ENCODE data around the gene PEX7. TPM values are rescaled to one million over a fixed set of nuclear protein-coding genes. Genes with fewer than 3 reads are reported as not detected.

Gene PEX7
- total RNA-seq, 4 donors from 2014 or later, result 3.4 to 11.0 (median 7.0) TPM; not detected in 1

- TF ChIP-seq EP300 (IDR thresholded peaks at IDR 0.05; ENCODE audit: low read depth), result no peak
- no peak for TF ChIP-seq POLR2A (IDR thresholded peaks at IDR 0.05)
- TF ChIP-seq POLR2AphosphoS5 (IDR thresholded peaks at IDR 0.05), result no peak
- TF ChIP-seq, protein P1, sequence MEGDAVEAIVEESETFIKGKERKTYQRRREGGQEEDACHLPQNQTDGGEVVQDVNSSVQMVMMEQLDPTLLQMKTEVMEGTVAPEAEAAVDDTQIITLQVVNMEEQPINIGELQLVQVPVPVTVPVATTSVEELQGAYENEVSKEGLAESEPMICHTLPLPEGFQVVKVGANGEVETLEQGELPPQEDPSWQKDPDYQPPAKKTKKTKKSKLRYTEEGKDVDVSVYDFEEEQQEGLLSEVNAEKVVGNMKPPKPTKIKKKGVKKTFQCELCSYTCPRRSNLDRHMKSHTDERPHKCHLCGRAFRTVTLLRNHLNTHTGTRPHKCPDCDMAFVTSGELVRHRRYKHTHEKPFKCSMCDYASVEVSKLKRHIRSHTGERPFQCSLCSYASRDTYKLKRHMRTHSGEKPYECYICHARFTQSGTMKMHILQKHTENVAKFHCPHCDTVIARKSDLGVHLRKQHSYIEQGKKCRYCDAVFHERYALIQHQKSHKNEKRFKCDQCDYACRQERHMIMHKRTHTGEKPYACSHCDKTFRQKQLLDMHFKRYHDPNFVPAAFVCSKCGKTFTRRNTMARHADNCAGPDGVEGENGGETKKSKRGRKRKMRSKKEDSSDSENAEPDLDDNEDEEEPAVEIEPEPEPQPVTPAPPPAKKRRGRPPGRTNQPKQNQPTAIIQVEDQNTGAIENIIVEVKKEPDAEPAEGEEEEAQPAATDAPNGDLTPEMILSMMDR (IDR thresholded peaks at IDR 0.05), result no peak
- H3K9me3 ChIP-seq, result no peaks in the 10 kb centered on the region
- peaks cover 61% of the 10 kb centered on the region for H3K27me3 ChIP-seq
- no peak overlapping the region for H3K27ac ChIP-seq
- in situ Hi-C loops (cut with MboI; ENCODE audit: low pct_ligation_motif_present in 1 of 4, low pct_unique_long_range_greater_than_20kb in 1 of 4, low sequenced_read_pairs in 3 of 4), result no loop called here
- intact Hi-C loops (cut with DNase I; ENCODE audit: low total_unique reads), result no loop called here
- 5% methylated on average over 26 of the region's 29 CpGs; no CpG with 5 or more reads in 1 of the 2 donors for WGBS, 2 donors (ENCODE audit: low coverage in 1 of 2)
- peaks cover 15 to 34% (median 30%) of the 10 kb centered on the region in 4 donors for H3K4me1 ChIP-seq
- H3K36me3 ChIP-seq, result no peaks in the 10 kb centered on the region
- no peak for DNase-seq
- H3K4me3 ChIP-seq, result peak overlapping the region in 3 of 4 donors; percentile 20 to 70 (median 52)
Measured at GRCh38 chr6:136922685-136923006, 100.3 kb downstream of the PEX7 start.

DNA sequence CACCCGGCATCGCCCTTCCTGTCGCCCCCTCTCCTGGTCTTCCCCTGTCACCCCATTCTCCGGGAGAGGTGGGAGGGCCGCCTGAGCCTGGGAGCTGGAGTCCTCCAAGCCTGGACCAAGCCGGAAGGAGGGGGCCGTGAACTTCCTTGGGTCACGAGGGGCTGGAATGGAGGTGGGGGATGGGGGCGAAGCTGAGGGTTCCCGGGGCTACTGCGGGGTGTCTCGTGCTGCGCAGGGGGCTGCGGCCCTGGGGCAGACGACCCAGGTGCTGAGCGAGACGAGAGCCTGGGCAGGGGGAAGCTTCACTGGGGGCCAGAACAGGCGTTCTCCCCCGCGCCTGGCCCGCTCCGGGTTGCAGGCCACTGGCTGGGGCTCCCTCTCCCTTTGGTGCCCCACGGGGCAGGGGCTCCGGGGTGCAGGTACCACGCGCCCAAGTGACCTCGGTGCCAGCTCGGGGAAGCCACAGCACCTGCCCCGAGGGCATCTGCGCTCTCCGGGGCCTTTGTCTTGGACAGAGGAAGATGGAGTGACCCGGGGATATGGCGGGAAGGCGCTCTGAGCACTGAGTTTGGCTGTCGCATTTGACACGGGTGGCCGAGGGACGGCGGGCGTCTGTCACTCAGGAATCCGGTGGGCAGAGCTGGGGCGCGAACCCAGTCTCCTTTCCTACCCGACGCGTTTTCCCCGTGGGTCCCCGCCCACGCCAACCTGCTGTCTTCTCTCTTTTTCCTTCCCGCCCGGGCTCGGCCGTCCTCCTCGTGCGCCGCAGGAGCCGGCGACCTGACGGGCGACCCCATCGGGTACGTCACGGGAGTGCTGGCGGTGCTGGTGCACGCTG is 100.9 kb downstream of the PEX7 start:
- Histone ChIP-seq H3K4me3 (no peak overlapping the region), H3K9me3 (no peaks in the 10 kb centered on the region), H3K27me3 (peaks cover 61% of the 10 kb centered on the region), H3K4me1 (peaks cover 15 to 34% (median 30%) of the 10 kb centered on the region in 4 donors), H3K36me3 (no peaks in the 10 kb centered on the region), H3K27ac (no peak overlapping the region)
- no peak for TF ChIP-seq POLR2A (IDR thresholded peaks at IDR 0.05)
- no peak for TF ChIP-seq EP300 (IDR thresholded peaks at IDR 0.05; ENCODE audit: low read depth)
- TF ChIP-seq, protein P1 (IDR thresholded peaks at IDR 0.05), result no peak
- no peak for TF ChIP-seq POLR2AphosphoS5 (IDR thresholded peaks at IDR 0.05)
- WGBS, 2 donors (ENCODE audit: low coverage in 1 of 2), result 41% methylated on average over 57 of the region's 65 CpGs; no CpG with 5 or more reads in 1 of the 2 donors
- in situ Hi-C loops (cut with MboI; ENCODE audit: low pct_ligation_motif_present in 1 of 4, low pct_unique_long_range_greater_than_20kb in 1 of 4, low sequenced_read_pairs in 3 of 4), result no loop called here
- intact Hi-C loops (cut with DNase I; ENCODE audit: low total_unique reads), result no loop called here
- no peak for DNase-seq

DNA sequence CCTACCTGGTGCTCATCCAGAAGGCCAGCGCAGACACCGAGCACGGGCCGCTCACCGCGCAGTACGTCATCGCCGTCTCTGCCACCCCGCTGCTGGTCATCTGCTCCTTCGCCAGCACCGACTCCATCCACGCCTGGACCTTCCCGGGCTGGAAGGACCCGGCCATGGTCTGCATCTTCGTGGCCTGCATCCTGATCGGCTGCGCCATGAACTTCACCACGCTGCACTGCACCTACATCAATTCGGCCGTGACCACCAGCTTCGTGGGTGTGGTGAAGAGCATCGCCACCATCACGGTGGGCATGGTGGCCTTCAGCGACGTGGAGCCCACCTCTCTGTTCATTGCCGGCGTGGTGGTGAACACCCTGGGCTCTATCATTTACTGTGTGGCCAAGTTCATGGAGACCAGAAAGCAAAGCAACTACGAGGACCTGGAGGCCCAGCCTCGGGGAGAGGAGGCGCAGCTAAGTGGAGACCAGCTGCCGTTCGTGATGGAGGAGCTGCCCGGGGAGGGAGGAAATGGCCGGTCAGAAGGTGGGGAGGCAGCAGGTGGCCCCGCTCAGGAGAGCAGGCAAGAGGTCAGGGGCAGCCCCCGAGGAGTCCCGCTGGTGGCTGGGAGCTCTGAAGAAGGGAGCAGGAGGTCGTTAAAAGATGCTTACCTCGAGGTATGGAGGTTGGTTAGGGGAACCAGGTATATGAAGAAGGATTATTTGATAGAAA is 101.7 kb downstream of the PEX7 start:
- no peak overlapping the region for H3K4me3 ChIP-seq
- peaks cover 15 to 34% (median 30%) of the 10 kb centered on the region in 4 donors for H3K4me1 ChIP-seq
- H3K36me3 ChIP-seq, result no peaks in the 10 kb centered on the region
- TF ChIP-seq POLR2AphosphoS5 (IDR thresholded peaks at IDR 0.05) (no peak), POLR2A (IDR thresholded peaks at IDR 0.05) (no peak), EP300 (IDR thresholded peaks at IDR 0.05; ENCODE audit: low read depth) (no peak)
- TF ChIP-seq, protein P1 (IDR thresholded peaks at IDR 0.05), result no peak
- DNase-seq, result no peak
- intact Hi-C loops (cut with DNase I; ENCODE audit: low total_unique reads), result no loop called here
- no peaks in the 10 kb centered on the region for H3K9me3 ChIP-seq
- in situ Hi-C loops (cut with MboI; ENCODE audit: low pct_ligation_motif_present in 1 of 4, low pct_unique_long_range_greater_than_20kb in 1 of 4, low sequenced_read_pairs in 3 of 4), result no loop called here
- no peak overlapping the region for H3K27ac ChIP-seq
- peaks cover 57% of the 10 kb centered on the region for H3K27me3 ChIP-seq
- 71 to 89% methylated on average over 14 to 37 of the region's 40 CpGs for WGBS, 2 donors (ENCODE audit: low coverage in 1 of 2)

DNA sequence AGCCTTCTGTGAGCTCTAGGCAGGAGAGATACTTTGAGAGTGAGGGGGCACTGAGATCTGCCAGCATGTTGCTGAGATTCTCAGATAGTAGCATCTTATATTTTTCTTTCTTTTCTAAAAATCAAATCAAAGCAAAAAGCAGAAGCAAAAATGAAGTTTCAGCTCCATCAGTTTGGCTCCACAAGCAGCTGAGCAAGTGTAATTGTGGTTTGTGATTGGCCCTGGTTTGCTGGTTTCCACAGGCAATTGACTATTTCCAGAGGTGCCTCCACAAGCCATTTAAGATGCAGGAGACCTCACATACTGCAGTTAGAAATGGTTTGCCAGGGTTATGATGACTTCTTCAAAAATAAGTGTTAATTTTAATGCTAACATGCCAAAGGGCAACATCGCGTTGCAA is 104.0 kb downstream of the PEX7 start:
- H3K27me3 ChIP-seq, result peaks cover 34% of the 10 kb centered on the region
- H3K9me3 ChIP-seq, result no peaks in the 10 kb centered on the region
- TF ChIP-seq EP300 (IDR thresholded peaks at IDR 0.05; ENCODE audit: low read depth) (no peak), POLR2A (IDR thresholded peaks at IDR 0.05) (no peak), POLR2AphosphoS5 (IDR thresholded peaks at IDR 0.05) (no peak)
- TF ChIP-seq, protein P1 (IDR thresholded peaks at IDR 0.05), result no peak
- peaks cover 6 to 21% (median 17%) of the 10 kb centered on the region in 4 donors for H3K4me1 ChIP-seq
- intact Hi-C loops (cut with DNase I; ENCODE audit: low total_unique reads) (no loop called here), in situ Hi-C loops (cut with MboI; ENCODE audit: low pct_ligation_motif_present in 1 of 4, low pct_unique_long_range_greater_than_20kb in 1 of 4, low sequenced_read_pairs in 3 of 4) (no loop called here)
- no peak for DNase-seq
- WGBS, 2 donors (ENCODE audit: low coverage in 1 of 2), result 67 to 100% methylated on average over 2 of the region's 2 CpGs
- no peak overlapping the region for H3K4me3 ChIP-seq
- no peak overlapping the region for H3K27ac ChIP-seq
- no peaks in the 10 kb centered on the region for H3K36me3 ChIP-seq

Data from transverse colon (tissue), 4 donors.